Prostate gland (tissue), 2 donors: ENCODE data around the gene TOB1. TPM values are rescaled to one million over a fixed set of nuclear protein-coding genes. Genes with fewer than 3 reads are reported as not detected.
A peak's percentile ranks its signal among the peaks of the same experiment; 100 is the strongest.

Source experiments
- DNase-seq: peaks from one replicate; pipeline ENCODE4 v3.0.0-alpha.2; 2019; ENCODE audit warnings: low spot score
- H3K27ac ChIP-seq, 2 donors: fragments of 200-600 bp; sonication (generic); 2 replicates each; pipeline ENCODE4 v1.5.1; 2017 to 2019
- H3K27me3 ChIP-seq: fragments of 200-600 bp; sonication (generic); replicated peaks from 2 replicates; pipeline ENCODE4 v1.5.1; 2019; ENCODE audit not compliant: insufficient read depth
- H3K36me3 ChIP-seq, 2 donors: fragments of 200-600 bp; sonication (generic); 1 replicate in 1 of 2; 2 replicates in 1 of 2; pipeline versions ENCODE4 v1.5.1 to v1.8.1; 2017 to 2019
- H3K4me1 ChIP-seq: fragments of 200-600 bp; sonication (generic); replicated peaks from 2 replicates; pipeline ENCODE4 v1.5.1; 2019
- H3K4me3 ChIP-seq, 2 donors: fragments of 200-600 bp; sonication (generic); 2 replicates each; pipeline ENCODE4 v1.5.1; 2017 to 2019
- H3K9me3 ChIP-seq: fragments of 200-600 bp; sonication (generic); 2 replicates; pipeline ENCODE4 v1.5.1; 2017
- POLR2A ChIP-seq: fragments of 450-650 bp; IDR thresholded peaks from one replicate; pipeline ENCODE4 v1.6.1; 2016; ENCODE audit warnings: antibody characterized with exemption, mild to moderate bottlenecking
- POLR2AphosphoS5 ChIP-seq: sonication (generic); formaldehyde crosslinking; IDR thresholded peaks from one replicate; pipeline ENCODE4 v1.6.1; 2017; ENCODE audit warnings: antibody characterized with exemption
- WGBS: methylation state at CpG from one replicate; pipeline ENCODE4 v1.1.5; 2018; 5-methylcytosine and 5-hydroxymethylcytosine counted together
- intact Hi-C: fragments of 100-400 bp; cut with DNase I; formaldehyde crosslinking; loops from one replicate; pipeline ENCODE4 v1.14.2; 2022
- total RNA-seq, 2 donors: library from RNA; depleted of rRNA; stranded (reverse); fragments of >200 nt; gene quantifications; one replicate each; pipeline ENCODE4 v1.1.0, GENCODE V29; 2016
- TF ChIP-seq, protein P1 (sequence below), 4 experiments: fragments of 200-600 bp in 2 of 4; fragments of 450-650 bp in 2 of 4; sonication (generic) in 2 of 4; IDR thresholded peaks; 1 replicate in 3 of 4; 2 replicates in 1 of 4; pipeline ENCODE4 v1.5.1; 2016 to 2019; ENCODE audit warnings: antibody characterized with exemption in 4 of 4, mild to moderate bottlenecking in 2 of 4, moderate library complexity in 2 of 4

TOB1 gene
- total RNA-seq, 2 donors from 2014 or later, result 37.1 to 64.7 TPM

DNA sequence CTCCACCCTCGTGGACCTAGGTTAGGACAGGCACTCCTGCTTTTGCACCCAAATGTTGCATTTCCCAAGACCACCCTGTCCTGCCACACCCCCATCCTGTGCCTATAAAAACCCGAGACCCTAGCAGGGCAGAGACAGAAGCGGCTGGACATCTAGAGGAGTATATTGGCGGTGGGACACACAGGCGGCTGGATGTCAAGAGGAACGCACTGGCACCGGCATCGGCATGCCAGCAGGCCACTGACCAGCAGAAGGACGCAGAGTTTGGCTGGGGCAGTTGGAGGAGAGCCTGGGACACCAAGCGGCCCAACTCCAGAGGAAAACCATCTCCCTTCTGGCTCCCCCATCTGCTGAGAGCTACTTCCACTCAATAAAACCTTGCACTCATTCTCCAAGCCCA, 45.5 kb downstream of the TOB1 start:
- no peak for DNase-seq
- Histone ChIP-seq H3K36me3 (no peaks in the 10 kb centered on the region), H3K27me3 (no peaks in the 10 kb centered on the region), H3K27ac (no peak overlapping the region), H3K9me3 (no peaks in the 10 kb centered on the region), H3K4me1 (no peaks in the 10 kb centered on the region), H3K4me3 (no peak overlapping the region)
- TF ChIP-seq, protein P1, sequence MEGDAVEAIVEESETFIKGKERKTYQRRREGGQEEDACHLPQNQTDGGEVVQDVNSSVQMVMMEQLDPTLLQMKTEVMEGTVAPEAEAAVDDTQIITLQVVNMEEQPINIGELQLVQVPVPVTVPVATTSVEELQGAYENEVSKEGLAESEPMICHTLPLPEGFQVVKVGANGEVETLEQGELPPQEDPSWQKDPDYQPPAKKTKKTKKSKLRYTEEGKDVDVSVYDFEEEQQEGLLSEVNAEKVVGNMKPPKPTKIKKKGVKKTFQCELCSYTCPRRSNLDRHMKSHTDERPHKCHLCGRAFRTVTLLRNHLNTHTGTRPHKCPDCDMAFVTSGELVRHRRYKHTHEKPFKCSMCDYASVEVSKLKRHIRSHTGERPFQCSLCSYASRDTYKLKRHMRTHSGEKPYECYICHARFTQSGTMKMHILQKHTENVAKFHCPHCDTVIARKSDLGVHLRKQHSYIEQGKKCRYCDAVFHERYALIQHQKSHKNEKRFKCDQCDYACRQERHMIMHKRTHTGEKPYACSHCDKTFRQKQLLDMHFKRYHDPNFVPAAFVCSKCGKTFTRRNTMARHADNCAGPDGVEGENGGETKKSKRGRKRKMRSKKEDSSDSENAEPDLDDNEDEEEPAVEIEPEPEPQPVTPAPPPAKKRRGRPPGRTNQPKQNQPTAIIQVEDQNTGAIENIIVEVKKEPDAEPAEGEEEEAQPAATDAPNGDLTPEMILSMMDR (IDR thresholded peaks at IDR 0.05), result no peak
- no peak for TF ChIP-seq POLR2A
- no peak for TF ChIP-seq POLR2AphosphoS5
- WGBS, result 80% methylated on average over 10 of the region's 10 CpGs
- intact Hi-C loops, result no loop called here

DNA sequence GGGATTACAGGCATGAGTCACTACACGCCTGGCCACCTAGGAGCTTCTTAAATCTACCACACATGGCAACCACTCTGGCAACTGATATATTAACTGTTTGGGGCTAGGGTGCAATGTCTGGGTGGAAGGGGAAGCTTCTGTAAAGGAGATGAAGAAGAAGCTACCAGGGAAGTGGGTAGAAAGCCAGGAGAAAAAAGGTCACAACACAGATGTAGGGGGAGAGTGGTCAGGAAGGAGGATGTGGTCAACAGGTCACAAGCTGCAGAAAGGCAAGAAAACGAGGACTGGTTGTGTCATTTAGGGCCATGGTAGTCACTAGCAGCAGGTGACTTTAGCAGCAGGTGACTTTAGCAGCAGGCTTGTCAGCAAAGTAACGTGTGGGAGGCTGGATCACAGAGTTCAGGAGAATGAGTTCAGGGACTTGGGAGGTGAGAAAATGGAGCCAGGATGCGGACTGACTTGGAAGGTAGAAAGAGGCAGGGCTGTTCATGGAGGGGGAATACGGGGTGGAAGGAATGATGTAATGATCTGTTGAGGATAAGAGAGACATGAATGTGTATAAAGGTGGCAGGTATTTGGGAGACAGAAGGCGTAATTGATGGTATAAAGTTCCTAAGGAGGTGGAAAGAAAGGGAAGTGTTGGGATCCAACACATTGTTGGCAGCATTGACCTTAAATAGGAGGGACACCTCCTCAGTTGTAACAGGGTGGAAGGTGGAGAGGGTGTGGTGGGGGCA, 47.1 kb downstream of the TOB1 start:
- intact Hi-C loops, result no loop called here
- WGBS, result 68% methylated on average over 6 of the region's 6 CpGs
- H3K4me1 ChIP-seq, result no peaks in the 10 kb centered on the region

DNA sequence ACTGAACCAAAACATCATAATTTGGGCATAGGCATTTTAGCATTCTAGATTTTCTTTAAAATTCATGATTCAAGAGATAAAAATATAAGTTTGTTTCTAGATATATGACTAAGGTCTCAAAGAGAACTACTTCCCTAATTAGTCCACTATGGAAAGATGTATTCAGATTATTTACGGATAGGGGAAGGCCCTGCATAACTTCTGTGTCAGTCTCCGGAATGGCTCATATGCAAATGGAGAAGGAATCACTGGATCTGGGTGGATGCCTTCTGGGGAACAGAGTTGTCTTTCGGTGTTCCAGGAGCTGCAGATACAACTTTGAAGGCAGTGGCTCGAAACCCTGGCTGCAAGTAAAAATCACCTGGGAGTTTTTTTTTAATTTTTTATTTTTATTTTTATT, 47.9 kb downstream of the TOB1 start:
- no peaks in the 10 kb centered on the region for H3K9me3 ChIP-seq
- no peaks in the 10 kb centered on the region for H3K36me3 ChIP-seq
- no peak for TF ChIP-seq POLR2A
- TF ChIP-seq POLR2AphosphoS5, result no peak
- TF ChIP-seq, protein P1 (IDR thresholded peaks at IDR 0.05), result no peak
- no peak overlapping the region for H3K27ac ChIP-seq
- H3K4me1 ChIP-seq, result no peaks in the 10 kb centered on the region
- no peak overlapping the region for H3K4me3 ChIP-seq
- DNase-seq, result no peak
- no peaks in the 10 kb centered on the region for H3K27me3 ChIP-seq
- intact Hi-C loops, result no loop called here
- WGBS, result 89% methylated on average over 4 of the region's 4 CpGs

More for the DNA sequence above, 47.1 kb downstream of the TOB1 start:
- Histone ChIP-seq H3K27ac (no peak overlapping the region), H3K36me3 (no peaks in the 10 kb centered on the region), H3K4me3 (no peak overlapping the region), H3K27me3 (no peaks in the 10 kb centered on the region), H3K9me3 (no peaks in the 10 kb centered on the region)
- no peak for DNase-seq
- TF ChIP-seq POLR2AphosphoS5 (no peak), POLR2A (no peak)
- TF ChIP-seq, protein P1 (IDR thresholded peaks at IDR 0.05), result no peak

DNA sequence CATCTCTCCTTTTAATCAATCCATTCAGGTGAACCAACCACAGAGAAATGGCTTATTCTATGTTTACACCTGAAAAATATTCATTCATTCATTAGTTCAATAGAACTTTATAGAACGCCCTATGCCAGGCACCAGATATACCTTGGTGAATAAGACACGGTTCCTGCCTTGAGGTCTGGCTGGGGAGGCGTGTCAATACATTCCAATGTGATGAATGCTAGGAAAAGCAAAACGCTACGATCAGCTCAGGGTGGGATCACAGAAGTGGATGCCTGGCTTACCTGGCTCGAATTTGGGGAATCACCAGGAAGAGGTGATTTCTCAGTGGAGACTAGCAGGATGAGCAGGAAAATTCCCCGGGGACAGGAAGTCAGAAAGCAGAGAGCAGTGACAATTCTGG, 48.3 kb downstream of the TOB1 start:
- no peak overlapping the region for H3K4me3 ChIP-seq
- TF ChIP-seq POLR2AphosphoS5, result no peak
- intact Hi-C loops, result no loop called here
- H3K27me3 ChIP-seq, result no peaks in the 10 kb centered on the region
- H3K9me3 ChIP-seq, result no peaks in the 10 kb centered on the region
- no peaks in the 10 kb centered on the region for H3K36me3 ChIP-seq
- H3K4me1 ChIP-seq, result no peaks in the 10 kb centered on the region
- 48% methylated on average over 7 of the region's 7 CpGs for WGBS
- DNase-seq, result no peak
- H3K27ac ChIP-seq, result no peak overlapping the region

DNA sequence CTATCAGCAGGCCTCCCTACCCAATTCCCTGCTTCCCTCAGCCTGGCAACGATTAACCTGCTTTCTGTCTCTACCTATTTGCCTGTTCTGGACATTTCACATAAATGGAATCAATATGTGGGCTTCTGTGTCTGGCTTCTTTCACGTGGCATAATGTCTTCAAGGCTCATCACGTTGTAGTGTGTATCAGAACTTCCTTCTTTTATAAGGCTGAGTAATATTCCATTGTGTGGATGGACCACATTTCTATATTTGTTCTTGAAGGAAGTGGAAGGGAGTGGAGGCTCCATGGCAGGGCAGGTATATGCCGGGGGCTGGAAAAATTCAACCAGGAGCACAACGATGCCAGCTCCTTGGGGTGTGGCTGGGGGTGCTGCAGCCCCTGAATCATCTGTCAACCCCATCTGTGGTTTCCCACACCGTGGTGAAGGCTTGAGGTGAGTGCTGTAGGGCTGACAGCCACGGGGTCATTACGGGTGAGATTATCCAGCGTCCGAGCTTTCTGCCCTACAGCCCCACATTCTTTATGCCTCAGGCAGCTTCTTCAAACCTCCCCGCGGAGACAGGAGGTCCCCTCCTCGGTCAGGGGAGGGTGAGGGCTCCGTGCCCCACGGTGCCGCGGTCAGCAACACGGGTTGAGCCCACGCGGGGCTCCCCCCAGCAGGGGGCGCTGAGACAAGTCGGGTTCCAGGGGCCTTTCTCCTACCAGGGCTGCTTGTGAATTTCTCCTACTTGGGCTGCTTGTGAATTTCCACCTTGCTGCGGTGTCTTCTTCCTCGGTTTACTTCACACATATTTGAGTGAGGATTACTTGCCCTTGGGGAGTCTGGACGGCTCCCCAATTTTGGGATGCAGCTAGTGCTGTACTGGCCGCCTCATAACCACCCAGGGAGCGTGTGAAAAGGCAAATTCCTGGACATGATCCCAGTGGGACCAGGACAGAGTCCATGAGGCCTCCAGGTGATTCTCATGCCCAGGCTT, 49.1 kb downstream of the TOB1 start:
- 30% methylated on average over 27 of the region's 27 CpGs for WGBS
- no peak overlapping the region for H3K27ac ChIP-seq
- TF ChIP-seq, protein P1 (IDR thresholded peaks at IDR 0.05), result peak; percentile 47 to 57 (median 50)
- TF ChIP-seq POLR2AphosphoS5, result no peak
- H3K4me3 ChIP-seq, result no peak overlapping the region
- H3K4me1 ChIP-seq, result no peaks in the 10 kb centered on the region
- H3K9me3 ChIP-seq, result no peaks in the 10 kb centered on the region
- H3K27me3 ChIP-seq, result no peaks in the 10 kb centered on the region
- no peaks in the 10 kb centered on the region for H3K36me3 ChIP-seq
- intact Hi-C loops, result no loop called here
- no peak for DNase-seq
